Loucy (cell line): ENCODE results near the gene KHK.

Experiments used
- H2AFZ ChIP-seq: fragments of 200-600 bp; sonication (generic); 2 replicates; pipeline ENCODE4 v1.6.0; 2016; ENCODE audit warnings: antibody characterized with exemption, mild to moderate bottlenecking, low read length, moderate library complexity
- H3F3A ChIP-seq: fragments of 200-600 bp; 2 replicates; pipeline ENCODE4 v1.6.0; 2016; ENCODE audit warnings: antibody characterized with exemption, low read depth, mild to moderate bottlenecking
- H3K27me3 ChIP-seq: fragments of 200-600 bp; sonication (generic); 2 replicates; pipeline ENCODE4 v1.6.1; 2014; ENCODE audit warnings: low read length, mild to moderate bottlenecking; ENCODE audit not compliant: insufficient read depth, poor library complexity, severe bottlenecking
- H3K36me3 ChIP-seq: fragments of 200-600 bp; sonication (generic); 2 replicates; pipeline ENCODE4 v1.6.1; 2016; ENCODE audit warnings: low read length; ENCODE audit not compliant: insufficient read depth
- H3K4me1 ChIP-seq: fragments of 200-600 bp; sonication (generic); 2 replicates; pipeline ENCODE4 v1.5.1; 2014; ENCODE audit warnings: low read length, mild to moderate bottlenecking; ENCODE audit not compliant: insufficient read depth, poor library complexity, severe bottlenecking
- H3K4me2 ChIP-seq: fragments of 200-600 bp; sonication (generic); 2 replicates; pipeline ENCODE4 v1.6.0; 2014; ENCODE audit warnings: antibody characterized with exemption, low read length, low read depth, mild to moderate bottlenecking; ENCODE audit not compliant: poor library complexity, severe bottlenecking
- H3K4me3 ChIP-seq: fragments of 200-600 bp; sonication (generic); 2 replicates; pipeline ENCODE4 v1.5.1; 2014; ENCODE audit warnings: low read length, mild to moderate bottlenecking, mixed read lengths; ENCODE audit not compliant: poor library complexity, severe bottlenecking
- H3K79me2 ChIP-seq: fragments of 200-600 bp; sonication (generic); 2 replicates; pipeline ENCODE4 v1.6.1; 2014; ENCODE audit warnings: low read length; ENCODE audit not compliant: insufficient read depth
- H3K9ac ChIP-seq: fragments of 200-600 bp; sonication (generic); 2 replicates; pipeline ENCODE4 v1.6.0; 2014; ENCODE audit warnings: mild to moderate bottlenecking, low read depth, low read length, moderate library complexity; ENCODE audit not compliant: poor library complexity, severe bottlenecking
- H3K9me2 ChIP-seq: fragments of 200-600 bp; sonication (generic); replicated peaks from 2 replicates; pipeline ENCODE4 v1.6.1; 2016; ENCODE audit warnings: low read depth, low read length, mixed read lengths
- H3K9me3 ChIP-seq: fragments of 200-600 bp; sonication (generic); 2 replicates; pipeline ENCODE4 v1.6.1; 2014; ENCODE audit warnings: mild to moderate bottlenecking, antibody characterized with exemption, low read length, low read depth; ENCODE audit not compliant: insufficient read depth
- H4K20me1 ChIP-seq: fragments of 200-600 bp; sonication (generic); 2 replicates; pipeline ENCODE4 v1.6.0; 2014; ENCODE audit warnings: antibody characterized with exemption, low read length, mild to moderate bottlenecking; ENCODE audit not compliant: insufficient read depth, poor library complexity, severe bottlenecking
- CTCF ChIP-seq: fragments of 200-600 bp; sonication (generic); conservative IDR thresholded peaks from 2 replicates; pipeline ENCODE4 v1.5.1; 2014; ENCODE audit warnings: mild to moderate bottlenecking, antibody characterized with exemption, low read length
- EZH2phosphoT487 ChIP-seq: fragments of 200-600 bp; IDR thresholded peaks from 2 replicates; pipeline ENCODE4 v1.6.1; 2018; ENCODE audit warnings: antibody characterized with exemption, mild to moderate bottlenecking, moderate library complexity, borderline replicate concordance

The KHK gene

GRCh38 chr2:27128668-27129571 is 42.3 kb downstream of the KHK start:
- no peak overlapping the region for H3K4me2 ChIP-seq
- H4K20me1 ChIP-seq: peaks cover 10% of the 10 kb centered on the region
- peaks cover 10% of the 10 kb centered on the region; the same call in 1 of the 2 replicates for H3K36me3 ChIP-seq
- H3K4me1 ChIP-seq: peaks cover 20% of the 10 kb centered on the region
- no peaks in the 10 kb centered on the region for H3K9me2 ChIP-seq
- H2AFZ ChIP-seq: no peak overlapping the region
- no peak overlapping the region for H3K9ac ChIP-seq
- peaks cover 26% of the 10 kb centered on the region for H3K79me2 ChIP-seq
- no peaks in the 10 kb centered on the region for H3F3A ChIP-seq
- H3K4me3 ChIP-seq: no peak overlapping the region
- H3K9me3 ChIP-seq: no peaks in the 10 kb centered on the region
- no peaks in the 10 kb centered on the region for H3K27me3 ChIP-seq
- no peak for TF ChIP-seq CTCF
- TF ChIP-seq EZH2phosphoT487: no peak

GRCh38 chr2:27130396-27130795 is 43.8 kb downstream of the KHK start:
- Histone ChIP-seq H3K27me3 (no peaks in the 10 kb centered on the region), H4K20me1 (peaks cover 10% of the 10 kb centered on the region), H3K79me2 (peaks cover 30% of the 10 kb centered on the region), H3K9me2 (no peaks in the 10 kb centered on the region), H3K4me3 (no peak overlapping the region), H3K4me1 (peaks cover 22% of the 10 kb centered on the region), H2AFZ (no peak overlapping the region), H3K36me3 (peaks cover 10% of the 10 kb centered on the region; the same call in 1 of the 2 replicates), H3K9me3 (no peaks in the 10 kb centered on the region), H3K4me2 (no peak overlapping the region), H3K9ac (no peak overlapping the region), H3F3A (no peaks in the 10 kb centered on the region)
- TF ChIP-seq EZH2phosphoT487 (no peak), CTCF (no peak)

- no peak overlapping the region for H3K9ac ChIP-seq
- no peak overlapping the region for H3K4me2 ChIP-seq
- H3K9me3 ChIP-seq: no peaks in the 10 kb centered on the region
- no peaks in the 10 kb centered on the region for H3K9me2 ChIP-seq
- H3K36me3 ChIP-seq: peaks cover 10% of the 10 kb centered on the region; the same call in 1 of the 2 replicates
- peaks cover 22% of the 10 kb centered on the region for H3K4me1 ChIP-seq
- H4K20me1 ChIP-seq: peaks cover 10% of the 10 kb centered on the region
- no peaks in the 10 kb centered on the region for H3K27me3 ChIP-seq
- H3K4me3 ChIP-seq: no peak overlapping the region
- H3K79me2 ChIP-seq: peaks cover 30% of the 10 kb centered on the region
- no peak overlapping the region for H2AFZ ChIP-seq
- H3F3A ChIP-seq: no peaks in the 10 kb centered on the region
- TF ChIP-seq CTCF: no peak
- no peak for TF ChIP-seq EZH2phosphoT487
These were observed 44.9 kb downstream of the KHK start for GRCh38 chr2:27131429-27131828.
